NCI-H187 (cell line): Measurements from ENCODE around the gene ADGRG1.
A peak's percentile ranks its signal among the peaks of the same experiment; 100 is the strongest.

Source experiments
- DNase-seq, 2 experiments: peaks; one replicate each; lab custom pipeline; 2025; lab: John Stamatoyannopoulos, UW

ADGRG1 gene

GRCh38 chr16:57635266-57636097 lies 7.1 kb downstream of the ADGRG1 start:
- DNase-seq, result no peak

GRCh38 chr16:57636184-57636583 lies 7.8 kb downstream of the ADGRG1 start:
- no peak for DNase-seq

- DNase-seq, result no peak
Observed at GRCh38 chr16:57637020-57637419, 8.6 kb downstream of the ADGRG1 start.

DNA sequence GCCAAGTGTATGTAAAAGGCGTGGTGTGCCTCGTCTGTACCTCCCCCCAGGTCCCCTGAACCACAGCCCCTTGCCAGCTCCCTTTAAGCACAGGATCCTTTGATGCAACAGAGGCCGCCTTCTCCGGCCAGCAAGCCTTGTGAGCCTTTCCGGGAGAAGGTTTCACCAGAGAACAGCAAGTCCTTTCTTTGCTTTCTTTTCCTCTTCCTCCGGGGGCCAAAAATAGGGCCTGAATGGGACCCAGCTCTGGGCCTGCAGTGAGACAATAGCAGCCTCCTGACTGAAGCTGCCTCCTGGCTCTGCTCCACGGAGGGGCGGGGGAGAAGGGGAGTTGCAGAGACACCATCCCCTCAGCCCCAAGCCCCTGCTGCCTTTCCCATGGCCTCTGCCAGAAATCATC lies 9.0 kb downstream of the ADGRG1 start:
- DNase-seq, result no peak

DNA sequence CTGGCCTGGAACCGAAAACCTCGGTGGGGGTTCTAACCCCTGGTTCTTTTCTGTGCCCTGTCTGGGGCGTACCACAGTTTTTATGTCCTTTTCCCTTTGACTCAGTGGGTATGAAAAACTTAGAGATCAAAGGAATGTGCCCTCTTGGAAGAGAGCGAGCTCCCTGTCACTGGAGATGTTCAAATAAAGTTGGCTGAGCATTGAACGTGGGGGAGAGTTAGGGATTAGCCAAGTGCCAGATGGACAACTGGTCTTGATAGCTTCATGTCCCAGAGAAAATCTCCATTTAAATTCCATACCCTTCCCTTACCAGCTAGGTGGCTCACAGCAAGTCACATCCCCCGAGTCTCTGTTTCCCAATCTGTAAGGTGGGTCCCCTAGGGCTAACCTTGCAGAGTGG lies 9.5 kb downstream of the ADGRG1 start:
- DNase-seq, result no peak

- DNase-seq, result no peak
Observed at GRCh38 chr16:57638381-57638780, 10.0 kb downstream of the ADGRG1 start.

DNA sequence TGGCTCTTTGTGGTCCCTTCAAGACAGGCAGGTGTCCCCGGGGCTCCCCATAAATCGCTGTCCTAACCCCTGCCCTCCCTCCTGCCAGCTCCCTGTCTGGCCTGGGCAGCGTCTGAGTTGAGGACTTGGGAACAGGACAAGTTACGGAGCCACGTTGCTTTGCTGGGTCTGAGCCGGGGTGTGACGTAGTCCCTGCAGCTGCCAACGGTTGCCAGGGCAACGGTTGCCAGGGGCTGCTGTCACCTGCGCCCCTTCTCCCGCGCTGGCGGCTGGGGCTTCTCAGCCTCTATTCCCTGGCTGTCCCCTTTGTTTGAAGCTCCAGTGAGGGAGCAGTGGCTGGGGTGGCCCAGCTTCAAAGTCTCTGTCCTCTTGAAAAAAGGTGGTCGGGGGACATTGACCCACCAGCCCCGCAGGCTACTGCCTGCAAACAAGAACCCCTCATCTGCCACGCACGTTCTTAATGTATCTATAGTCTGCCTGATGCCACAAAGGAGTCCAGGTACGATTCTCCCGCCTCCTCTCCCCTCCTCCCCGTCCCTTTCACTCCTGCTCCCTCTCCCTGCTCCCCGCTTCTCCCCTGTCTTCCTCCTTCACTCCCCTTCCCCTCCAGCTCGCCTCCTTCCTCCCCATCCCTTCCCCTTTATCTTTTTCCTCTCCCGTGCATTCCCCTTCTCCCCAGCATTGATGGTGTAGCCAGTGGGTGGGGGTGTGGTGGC lies 10.9 kb downstream of the ADGRG1 start:
- peak; percentile 4 to 26 for DNase-seq

GRCh38 chr16:57640185-57640584 lies 11.8 kb downstream of the ADGRG1 start:
- no peak for DNase-seq

GRCh38 chr16:57640612-57641011 lies 12.2 kb downstream of the ADGRG1 start:
- no peak for DNase-seq

DNA sequence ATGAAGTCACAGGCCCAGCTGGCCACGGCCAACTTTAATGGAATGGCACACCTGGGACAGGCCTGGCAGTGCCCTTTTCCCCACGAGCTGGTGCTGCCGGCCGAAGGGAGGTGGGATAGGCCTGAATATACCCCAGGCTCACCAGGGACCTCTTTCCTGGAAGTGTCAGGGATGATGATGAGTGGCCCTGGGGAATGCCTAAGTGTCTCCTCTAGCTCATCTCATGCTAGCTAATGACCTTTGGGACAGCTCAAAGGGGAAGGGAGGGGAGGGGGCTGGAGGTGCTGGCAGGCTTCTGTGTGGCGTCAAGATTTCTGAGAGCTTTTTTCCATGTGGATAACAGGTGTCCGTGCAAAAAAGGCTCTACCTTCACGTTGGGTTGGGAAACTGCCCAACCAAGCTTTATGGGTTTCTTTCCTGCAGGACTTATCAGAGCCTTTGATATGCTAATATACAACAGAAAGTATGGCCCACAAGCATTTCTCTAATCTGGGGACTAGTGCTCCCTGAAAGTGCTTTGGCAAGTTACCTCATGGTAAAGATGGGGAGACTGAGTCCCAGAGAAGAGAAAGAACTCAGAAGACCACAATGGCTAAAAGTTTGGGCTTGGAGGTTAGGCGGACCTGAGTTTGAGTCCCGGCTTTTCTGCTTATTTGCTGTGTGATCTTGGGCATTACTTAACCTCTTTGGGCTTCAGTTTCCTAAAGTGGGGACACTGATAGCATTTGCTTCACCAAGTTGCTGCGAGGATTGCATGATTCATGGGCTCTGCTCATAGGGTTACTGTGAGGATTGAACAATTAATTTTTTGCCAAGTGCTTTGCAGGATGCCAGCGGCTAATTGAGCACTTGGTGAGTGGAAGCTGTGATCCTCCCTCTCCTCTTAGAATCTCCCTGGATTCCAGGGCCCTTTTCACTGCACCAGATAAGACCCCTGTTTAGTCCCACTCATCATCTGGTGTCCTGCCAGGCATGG lies 14.0 kb downstream of the ADGRG1 start:
- no peak for DNase-seq

- no peak for DNase-seq
Observed at GRCh38 chr16:57643147-57643874, 14.9 kb downstream of the ADGRG1 start.

DNA sequence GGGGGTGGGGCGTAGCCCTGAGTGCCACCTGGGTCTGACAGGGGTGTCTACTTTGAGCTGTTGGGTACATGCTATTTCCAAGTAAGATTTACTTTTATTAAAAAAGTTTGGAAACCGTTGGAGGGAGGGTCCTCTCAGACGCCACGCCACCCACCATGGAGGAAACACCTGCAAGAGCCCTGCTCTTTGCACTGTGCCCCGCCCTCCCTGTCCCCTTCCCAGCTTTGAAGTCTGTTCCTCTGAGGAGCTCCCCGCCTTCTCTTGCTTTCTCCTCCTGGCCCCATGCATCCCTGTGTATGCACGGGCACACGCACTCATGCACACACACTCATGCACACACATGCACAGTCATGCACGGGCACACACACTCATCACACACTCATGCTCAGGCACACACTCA lies 15.5 kb downstream of the ADGRG1 start:
- no peak for DNase-seq

DNA sequence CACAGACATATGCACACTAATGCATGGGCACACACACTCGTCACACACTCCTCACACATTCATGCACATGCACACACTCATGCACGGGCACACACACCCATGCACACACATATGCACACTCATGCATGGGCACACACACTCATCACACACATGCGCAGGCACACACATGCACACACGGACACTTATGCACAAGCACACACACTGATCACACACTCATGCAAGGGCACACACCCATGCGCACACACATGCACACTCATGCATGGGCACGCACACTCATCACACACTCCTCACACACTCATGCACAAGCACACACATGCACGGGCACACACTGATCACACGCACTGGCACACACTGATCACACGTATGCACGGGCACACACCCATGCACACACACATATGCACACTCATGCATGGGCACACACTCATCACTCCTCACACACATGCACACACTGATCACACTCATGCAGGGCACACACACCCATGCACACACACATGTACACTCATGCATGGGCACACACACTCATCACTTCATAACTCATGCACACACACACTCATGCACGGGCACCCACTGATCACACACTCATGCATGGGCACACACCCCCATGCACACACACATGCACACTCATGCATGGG lies 16.1 kb downstream of the ADGRG1 start:
- no peak for DNase-seq

GRCh38 chr16:57645169-57645568 lies 16.7 kb downstream of the ADGRG1 start:
- no peak for DNase-seq

DNA sequence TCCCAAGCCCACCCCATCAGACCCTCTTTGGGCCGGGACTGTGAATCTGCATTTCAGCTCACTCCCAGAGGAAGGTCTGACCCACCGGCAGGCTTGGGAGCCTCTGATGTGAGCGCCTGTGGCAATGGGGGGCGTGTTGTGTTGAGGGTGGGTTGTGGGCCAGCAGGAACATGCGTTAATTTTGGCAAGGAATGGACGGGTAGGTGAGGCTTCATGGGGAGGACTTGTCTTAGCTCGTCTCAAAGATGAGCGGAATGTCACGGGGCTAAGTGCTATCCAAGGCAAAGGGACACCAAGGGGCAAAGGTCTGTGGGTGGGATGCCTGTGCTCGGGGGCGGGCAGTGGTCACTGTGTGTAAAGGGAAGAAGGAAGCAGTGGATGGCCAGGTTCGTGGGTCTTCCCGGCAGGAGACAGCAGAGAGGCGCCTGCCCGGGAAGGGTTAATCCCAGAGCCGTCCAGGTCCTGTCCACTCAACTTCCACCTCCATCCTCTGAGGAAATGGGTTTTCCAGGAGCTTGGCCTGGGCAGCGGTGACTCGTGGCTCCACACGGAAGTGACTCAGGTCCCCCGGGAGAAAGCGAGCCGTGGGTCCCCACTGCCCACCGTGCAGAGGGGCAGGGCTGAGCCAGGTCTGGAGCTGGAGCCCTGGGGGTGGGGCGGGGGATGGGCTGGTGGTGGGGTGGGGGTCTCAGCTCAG lies 17.4 kb downstream of the ADGRG1 start:
- DNase-seq, result no peak

DNA sequence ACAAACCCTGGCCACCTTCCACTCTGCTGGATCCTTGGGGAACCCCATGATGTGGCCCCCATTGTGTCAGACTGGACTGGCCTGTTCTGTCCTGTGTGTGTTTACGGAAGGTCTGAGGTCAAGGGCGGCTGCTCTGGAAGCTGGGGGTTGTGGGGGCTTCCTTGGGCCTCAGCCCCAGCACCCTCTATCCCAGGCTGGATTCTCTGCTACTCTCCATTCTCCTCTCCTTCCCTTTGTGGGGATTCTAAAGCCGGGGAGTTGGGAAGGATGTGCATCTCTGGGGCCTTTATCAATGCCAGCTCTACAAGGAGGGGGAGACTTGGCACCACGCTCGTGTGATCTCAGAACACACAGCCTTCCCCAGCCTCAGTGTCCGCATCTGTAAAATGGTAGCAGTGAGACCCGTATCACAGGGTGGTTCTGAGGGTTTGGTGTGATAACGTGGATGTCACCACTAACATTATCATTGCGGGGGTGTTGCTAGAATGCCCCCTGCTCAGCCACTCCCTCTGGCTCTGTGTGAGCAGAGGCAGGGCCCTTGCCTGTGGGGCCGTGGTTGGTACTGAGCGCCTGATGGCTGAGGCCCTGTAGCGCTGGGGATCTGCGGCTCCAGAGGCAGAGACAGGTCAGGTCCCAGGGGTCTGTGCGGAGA lies 18.1 kb downstream of the ADGRG1 start:
- no peak for DNase-seq

DNA sequence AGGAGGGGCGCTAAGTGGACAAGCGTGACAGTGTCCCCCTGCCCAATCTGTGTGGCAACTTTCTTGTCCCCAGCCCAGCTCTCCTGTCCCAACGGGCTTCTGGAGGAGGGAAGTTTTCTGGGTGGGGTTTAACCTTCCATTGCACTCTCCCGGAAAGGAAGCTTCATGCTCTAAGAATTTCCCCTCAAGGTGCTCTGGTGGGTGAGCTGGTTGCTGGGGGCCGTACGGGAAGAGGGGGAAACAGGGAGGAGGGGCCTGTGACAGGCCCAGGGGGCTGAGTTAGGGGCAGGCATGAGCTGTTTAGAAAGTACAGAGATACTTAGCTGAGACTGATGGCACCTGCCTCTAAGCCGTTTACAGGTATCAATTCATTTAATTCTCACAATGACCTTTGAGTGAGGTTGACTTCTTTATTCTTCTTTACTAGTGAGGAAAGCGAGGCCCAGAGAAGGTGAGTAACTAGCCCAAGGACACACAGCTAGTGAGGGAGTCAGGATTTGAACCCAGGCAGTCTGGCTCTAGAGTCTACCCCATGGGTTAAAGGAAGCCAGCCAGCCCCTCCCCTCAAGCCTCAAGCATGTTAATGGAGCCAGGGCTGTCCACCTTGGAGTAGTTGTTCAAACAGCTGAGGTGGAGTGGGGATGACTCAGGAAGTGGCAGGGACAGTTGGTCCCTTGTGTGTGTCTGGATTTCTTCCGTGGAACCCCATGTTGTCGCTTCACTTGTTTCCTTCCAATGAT lies 18.9 kb downstream of the ADGRG1 start:
- DNase-seq, result no peak

DNA sequence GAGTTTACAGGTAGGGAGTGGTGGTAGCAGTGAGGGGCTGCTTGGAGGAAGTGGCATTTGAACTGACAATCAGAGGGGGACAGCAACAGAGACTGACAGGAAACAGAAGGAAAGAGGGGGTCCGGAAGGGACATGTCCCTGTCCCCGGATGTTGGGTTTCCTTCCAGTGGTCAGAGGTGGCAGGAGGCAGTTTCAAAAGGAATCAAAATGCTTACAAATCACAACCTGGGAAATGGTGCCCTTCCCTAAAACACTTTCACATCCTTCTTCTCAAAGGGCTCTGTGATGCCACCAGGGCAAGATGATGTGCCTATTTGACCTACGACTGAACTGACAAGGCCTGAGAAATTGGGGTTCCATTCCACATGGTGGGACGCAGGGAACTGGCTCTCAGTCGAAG lies 19.7 kb downstream of the ADGRG1 start:
- no peak for DNase-seq
